ENCODE measurements around the gene PLK4. TPM values are rescaled to one million over a fixed set of nuclear protein-coding genes. Genes with fewer than 3 reads are reported as not detected.

PLK4 gene
- total RNA-seq = 1 to 10 TPM; 3.9 to 7.3 (median 5.4) TPM
- total RNA-seq (2013) = 4.9 TPM

DNA sequence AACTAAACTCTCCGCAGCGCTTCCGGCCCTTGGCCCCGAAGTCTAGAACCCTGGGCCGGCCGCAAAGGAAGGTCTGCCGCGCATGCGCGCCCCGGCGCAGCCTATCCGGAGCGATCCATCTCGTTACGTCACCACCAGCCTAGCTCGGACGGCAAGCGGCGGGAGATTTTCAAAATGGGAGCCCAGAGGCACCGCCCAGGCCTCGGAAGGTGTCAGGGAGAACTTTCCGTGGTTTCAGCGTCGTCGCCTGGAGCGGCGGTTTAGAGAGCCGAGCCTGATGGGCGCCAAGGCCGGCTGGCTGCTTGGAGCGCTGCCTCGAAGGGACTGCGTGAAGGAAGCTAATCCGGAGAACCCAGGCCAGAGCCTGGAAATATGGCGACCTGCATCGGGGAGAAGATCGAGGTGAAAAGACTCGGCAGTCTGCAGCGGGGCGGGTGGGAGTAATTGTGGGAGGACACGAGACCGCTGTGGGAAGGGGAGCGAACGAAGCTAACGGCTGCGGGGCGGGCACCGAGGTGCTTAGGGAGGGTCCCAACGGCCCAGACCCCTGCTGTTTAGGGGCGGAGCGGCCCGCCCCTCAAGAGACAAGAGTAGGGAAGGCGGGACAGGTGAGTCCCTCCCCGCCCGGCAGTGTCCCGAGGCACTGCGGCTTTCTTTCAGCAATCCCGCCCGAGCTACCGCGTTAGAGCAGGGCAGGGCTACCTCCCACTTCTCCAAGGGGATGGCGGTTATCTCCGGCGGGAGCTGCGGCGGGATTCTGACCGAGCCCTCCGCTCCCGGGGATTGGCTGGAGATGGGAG lies at the start of gene PLK4:
Gene PLK4, plus strand, starts transcription at position 131 of the 800 bp plus-strand sequence. Its CDS starts 242 bp downstream, at position 373.
- ATAC-seq = peak; percentile 93 to 97 (median 94)
- H3K4me1 Mint-ChIP-seq = peaks cover 15 to 16% of the 10 kb centered on the region in 2 donors
- under 1% methylated on average over 70 of the region's 70 CpGs for WGBS (ENCODE audit: insufficient coverage)
- intact Hi-C loops (cut with micrococcal nuclease) = loop anchor here (2.0 to 5.0 kb wide), 3 partner anchors 84 to 406 kb away; partner anchors contain the start of genes ABHD18, LARP1B, MFSD8 and PGRMC2
- peak; percentile 93 to 98 for DNase-seq
- peak within 1 kb of the TSS; percentile 90 for H3K27ac ChIP-seq (ENCODE audit: low read length)
- H3K27ac Mint-ChIP-seq = peak within 1 kb of the TSS; percentile 96 to 99
- H3K4me3 ChIP-seq (ENCODE audit: low read length) = peak within 1 kb of the TSS; percentile 95
- H3K4me1 ChIP-seq (ENCODE audit: control insufficient read depth, insufficient read depth, low read length) = peaks cover 12% of the 10 kb centered on the region
- no peaks in the 10 kb centered on the region for H3K9me3 Mint-ChIP-seq
- TF ChIP-seq, protein P1, sequence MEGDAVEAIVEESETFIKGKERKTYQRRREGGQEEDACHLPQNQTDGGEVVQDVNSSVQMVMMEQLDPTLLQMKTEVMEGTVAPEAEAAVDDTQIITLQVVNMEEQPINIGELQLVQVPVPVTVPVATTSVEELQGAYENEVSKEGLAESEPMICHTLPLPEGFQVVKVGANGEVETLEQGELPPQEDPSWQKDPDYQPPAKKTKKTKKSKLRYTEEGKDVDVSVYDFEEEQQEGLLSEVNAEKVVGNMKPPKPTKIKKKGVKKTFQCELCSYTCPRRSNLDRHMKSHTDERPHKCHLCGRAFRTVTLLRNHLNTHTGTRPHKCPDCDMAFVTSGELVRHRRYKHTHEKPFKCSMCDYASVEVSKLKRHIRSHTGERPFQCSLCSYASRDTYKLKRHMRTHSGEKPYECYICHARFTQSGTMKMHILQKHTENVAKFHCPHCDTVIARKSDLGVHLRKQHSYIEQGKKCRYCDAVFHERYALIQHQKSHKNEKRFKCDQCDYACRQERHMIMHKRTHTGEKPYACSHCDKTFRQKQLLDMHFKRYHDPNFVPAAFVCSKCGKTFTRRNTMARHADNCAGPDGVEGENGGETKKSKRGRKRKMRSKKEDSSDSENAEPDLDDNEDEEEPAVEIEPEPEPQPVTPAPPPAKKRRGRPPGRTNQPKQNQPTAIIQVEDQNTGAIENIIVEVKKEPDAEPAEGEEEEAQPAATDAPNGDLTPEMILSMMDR (IDR thresholded peaks at IDR 0.05) = no peak
- H3K36me3 ChIP-seq (ENCODE audit: control insufficient read depth, insufficient read depth, low read length) = no peaks in the 10 kb centered on the region
- H3K27me3 Mint-ChIP-seq (ENCODE audit: low read depth in 2 of 2) = no peaks in the 10 kb centered on the region
- no peaks in the 10 kb centered on the region for H3K27me3 ChIP-seq (ENCODE audit: control insufficient read depth, insufficient read depth, low read length)
- no peaks in the 10 kb centered on the region for H3K9me3 ChIP-seq (ENCODE audit: control insufficient read depth, insufficient read depth, low read length)
- H3K36me3 Mint-ChIP-seq = no peaks in the 10 kb centered on the region
- peak within 1 kb of the TSS; percentile 98 for H3K4me3 Mint-ChIP-seq

GRCh38 chr4:127832585-127832984 lies 48.1 kb upstream of the PLK4 start:
- Mint-ChIP-seq H3K36me3 (no peaks in the 10 kb centered on the region), H3K27me3 (ENCODE audit: low read depth in 2 of 2) (peaks cover 0 to 5% of the 10 kb centered on the region in 2 donors), H3K9me3 (no peaks in the 10 kb centered on the region), H3K4me3 (no peak overlapping the region), H3K27ac (no peak overlapping the region), H3K4me1 (no peaks in the 10 kb centered on the region)
- Histone ChIP-seq H3K27ac (ENCODE audit: low read length) (no peak overlapping the region), H3K9me3 (ENCODE audit: control insufficient read depth, insufficient read depth, low read length) (no peaks in the 10 kb centered on the region), H3K27me3 (ENCODE audit: control insufficient read depth, insufficient read depth, low read length) (no peaks in the 10 kb centered on the region), H3K4me3 (ENCODE audit: low read length) (no peak overlapping the region), H3K36me3 (ENCODE audit: control insufficient read depth, insufficient read depth, low read length) (no peaks in the 10 kb centered on the region), H3K4me1 (ENCODE audit: control insufficient read depth, insufficient read depth, low read length) (no peaks in the 10 kb centered on the region)
- TF ChIP-seq, protein P1 (IDR thresholded peaks at IDR 0.05) = no peak
- WGBS (ENCODE audit: insufficient coverage) = 100% methylated on average over 1 of the region's 4 CpGs
- ATAC-seq (no peak), DNase-seq (no peak)
- intact Hi-C loops (cut with micrococcal nuclease) = no loop called here

GRCh38 chr4:127843704-127844600 lies 36.7 kb upstream of the PLK4 start:
- peaks cover 33% of the 10 kb centered on the region for H3K36me3 Mint-ChIP-seq
- TF ChIP-seq, protein P1 (IDR thresholded peaks at IDR 0.05) = no peak
- Histone ChIP-seq H3K27me3 (ENCODE audit: control insufficient read depth, insufficient read depth, low read length) (no peaks in the 10 kb centered on the region), H3K4me1 (ENCODE audit: control insufficient read depth, insufficient read depth, low read length) (no peaks in the 10 kb centered on the region), H3K36me3 (ENCODE audit: control insufficient read depth, insufficient read depth, low read length) (no peaks in the 10 kb centered on the region), H3K9me3 (ENCODE audit: control insufficient read depth, insufficient read depth, low read length) (peaks cover 10% of the 10 kb centered on the region), H3K27ac (ENCODE audit: low read length) (no peak overlapping the region), H3K4me3 (ENCODE audit: low read length) (no peak overlapping the region)
- intact Hi-C loops (cut with micrococcal nuclease) = no loop called here
- ATAC-seq = no peak
- 94% methylated on average over 12 of the region's 12 CpGs for WGBS (ENCODE audit: insufficient coverage)
- no peak overlapping the region for H3K27ac Mint-ChIP-seq
- no peaks in the 10 kb centered on the region for H3K27me3 Mint-ChIP-seq (ENCODE audit: low read depth in 2 of 2)
- H3K4me1 Mint-ChIP-seq = no peaks in the 10 kb centered on the region
- H3K4me3 Mint-ChIP-seq = no peak overlapping the region
- H3K9me3 Mint-ChIP-seq = peaks cover 7 to 18% of the 10 kb centered on the region in 2 donors
- no peak for DNase-seq
